OCI-LY7 (cell line): Measurements from ENCODE around the gene FGFBP3. TPM values are rescaled to one million over a fixed set of nuclear protein-coding genes. Genes with fewer than 3 reads are reported as not detected.

ENCODE experiments used
- BruUV-seq: library from RNA; stranded (reverse); fragments of 400-500 nt; replicated peaks from 2 replicates; lab custom pipeline; 2021; lab: Mats Ljungman, UMichigan
- CTCF ChIA-PET: fragments of 300-600 bp; sonication (Branson Sonifier 250); formaldehyde crosslinking; loops from one replicate; lab custom pipeline; 2022; ENCODE audit warnings: antibody characterized with exemption; ENCODE audit not compliant: unreplicated experiment; lab: Charles Lee
- POLR2A ChIA-PET: fragments of 300-600 bp; sonication (Branson Sonifier 250); formaldehyde crosslinking; loops from one replicate; lab custom pipeline; 2022; ENCODE audit warnings: antibody characterized with exemption; lab: Charles Lee
- DNase-seq: peaks from one replicate; pipeline ENCODE4 v3.0.0-alpha.2; 2015; ENCODE audit warnings: low spot score
- H2AFZ ChIP-seq: fragments of 200-600 bp; sonication (generic), shearing (Covaris generic); 2 replicates; pipeline ENCODE4 v1.6.1; 2014; ENCODE audit warnings: mild to moderate bottlenecking, antibody characterized with exemption, low read length, moderate library complexity
- H3K27ac ChIP-seq: fragments of 200-600 bp; sonication (generic); 2 replicates; pipeline ENCODE4 v1.5.1; 2014; ENCODE audit warnings: mixed run types, low read depth, mild to moderate bottlenecking, moderate library complexity, low read length, inconsistent platforms; ENCODE audit not compliant: poor library complexity, severe bottlenecking
- H3K36me3 ChIP-seq: fragments of 200-600 bp; sonication (generic); 2 replicates; pipeline ENCODE4 v1.6.1; 2014; ENCODE audit warnings: mild to moderate bottlenecking, antibody characterized with exemption, low read length, moderate library complexity, mixed read lengths; ENCODE audit not compliant: insufficient read depth
- H3K4me1 ChIP-seq: fragments of 200-600 bp; sonication (generic); 2 replicates; pipeline ENCODE4 v1.5.1; 2014; ENCODE audit warnings: mild to moderate bottlenecking, low read length; ENCODE audit not compliant: insufficient read depth, poor library complexity, severe bottlenecking
- H3K4me2 ChIP-seq: fragments of 200-600 bp; sonication (generic); 2 replicates; pipeline ENCODE4 v1.6.1; 2014; ENCODE audit warnings: mild to moderate bottlenecking, low read length
- H3K4me3 ChIP-seq: fragments of 200-600 bp; sonication (generic); 2 replicates; pipeline ENCODE4 v1.5.1; 2014; ENCODE audit warnings: mild to moderate bottlenecking, low read depth, low read length; ENCODE audit not compliant: poor library complexity, severe bottlenecking
- H3K79me2 ChIP-seq: fragments of 200-600 bp; sonication (generic); 2 replicates; pipeline ENCODE4 v1.6.1; 2016; ENCODE audit warnings: low read depth, mild to moderate bottlenecking, low read length, moderate library complexity, mixed read lengths; ENCODE audit not compliant: insufficient read depth
- H3K9me2 ChIP-seq: fragments of 200-600 bp; sonication (generic); 2 replicates; pipeline ENCODE4 v1.6.1; 2016; ENCODE audit warnings: mild to moderate bottlenecking, low read length, mixed read lengths; ENCODE audit not compliant: insufficient read depth
- H3K9me3 ChIP-seq: fragments of 200-600 bp; sonication (generic); 2 replicates; pipeline ENCODE4 v1.6.1; 2014; ENCODE audit warnings: mild to moderate bottlenecking, mixed run types, low read length, mixed read lengths
- H4K20me1 ChIP-seq: fragments of 200-600 bp; sonication (generic); 2 replicates; pipeline ENCODE4 v1.6.1; 2014; ENCODE audit warnings: mild to moderate bottlenecking, antibody characterized with exemption, low read length, moderate library complexity, mixed read lengths; ENCODE audit not compliant: insufficient read depth
- EZH2phosphoT487 ChIP-seq: fragments of 200-600 bp; sonication (generic); IDR thresholded peaks from 2 replicates; pipeline ENCODE4 v1.6.1; 2018; ENCODE audit warnings: low read depth, borderline replicate concordance, mild to moderate bottlenecking, mixed run types, antibody characterized with exemption, low read length, moderate library complexity, mixed read lengths
- intact Hi-C: fragments of 100-400 bp; cut with micrococcal nuclease; formaldehyde crosslinking; loops from one replicate; pipeline ENCODE4 v1.10.0; 2022; ENCODE audit not compliant: unreplicated experiment
- total RNA-seq, 2 experiments: library from RNA; depleted of rRNA in 1 of 2; stranded (reverse); fragments of >200 nt in 1 of 2; shearing (Covaris generic) in 1 of 2; gene quantifications; 2 replicates each; pipeline ENCODE4 v1.2.3, GENCODE V29; 2014 to 2022
- TF ChIP-seq, protein P1 (sequence below): fragments of 200-600 bp; sonication (generic); conservative IDR thresholded peaks from 2 replicates; pipeline ENCODE4 v1.5.1; 2014; ENCODE audit warnings: mild to moderate bottlenecking, antibody characterized with exemption, low read length, moderate library complexity, mixed read lengths

The FGFBP3 gene
- total RNA-seq, 2 experiments from 2014 or later, result 1.1 to 2.7 TPM

- no peak overlapping the region for H3K4me2 ChIP-seq
- no peaks in the 10 kb centered on the region for H3K4me1 ChIP-seq
- POLR2A ChIA-PET, result interaction anchor here (0.6 to 1.5 kb wide), 5 partner anchors 13 to 261 kb away, joined by 3 to 5 read pairs (median 3); partner anchors contain the start of gene BTAF1
- intact Hi-C loops, result no loop called here
- CTCF ChIA-PET, result no interaction called here
- H2AFZ ChIP-seq, result no peak overlapping the region
- no peaks in the 10 kb centered on the region for H3K9me3 ChIP-seq
- peaks cover 96% of the 10 kb centered on the region for H3K79me2 ChIP-seq
- H3K27ac ChIP-seq, result no peak overlapping the region
- H3K4me3 ChIP-seq, result no peak overlapping the region
- no peaks in the 10 kb centered on the region for H3K9me2 ChIP-seq
- no TSS peak for BruUV-seq
- peaks cover 6% of the 10 kb centered on the region for H4K20me1 ChIP-seq
- H3K36me3 ChIP-seq, result peaks cover 99% of the 10 kb centered on the region
- no peak for TF ChIP-seq EZH2phosphoT487
- TF ChIP-seq, protein P1, sequence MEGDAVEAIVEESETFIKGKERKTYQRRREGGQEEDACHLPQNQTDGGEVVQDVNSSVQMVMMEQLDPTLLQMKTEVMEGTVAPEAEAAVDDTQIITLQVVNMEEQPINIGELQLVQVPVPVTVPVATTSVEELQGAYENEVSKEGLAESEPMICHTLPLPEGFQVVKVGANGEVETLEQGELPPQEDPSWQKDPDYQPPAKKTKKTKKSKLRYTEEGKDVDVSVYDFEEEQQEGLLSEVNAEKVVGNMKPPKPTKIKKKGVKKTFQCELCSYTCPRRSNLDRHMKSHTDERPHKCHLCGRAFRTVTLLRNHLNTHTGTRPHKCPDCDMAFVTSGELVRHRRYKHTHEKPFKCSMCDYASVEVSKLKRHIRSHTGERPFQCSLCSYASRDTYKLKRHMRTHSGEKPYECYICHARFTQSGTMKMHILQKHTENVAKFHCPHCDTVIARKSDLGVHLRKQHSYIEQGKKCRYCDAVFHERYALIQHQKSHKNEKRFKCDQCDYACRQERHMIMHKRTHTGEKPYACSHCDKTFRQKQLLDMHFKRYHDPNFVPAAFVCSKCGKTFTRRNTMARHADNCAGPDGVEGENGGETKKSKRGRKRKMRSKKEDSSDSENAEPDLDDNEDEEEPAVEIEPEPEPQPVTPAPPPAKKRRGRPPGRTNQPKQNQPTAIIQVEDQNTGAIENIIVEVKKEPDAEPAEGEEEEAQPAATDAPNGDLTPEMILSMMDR, result no peak
- no peak for DNase-seq
These were observed 26.6 kb upstream of the FGFBP3 start for GRCh38 chr10:91935886-91936285.

DNA sequence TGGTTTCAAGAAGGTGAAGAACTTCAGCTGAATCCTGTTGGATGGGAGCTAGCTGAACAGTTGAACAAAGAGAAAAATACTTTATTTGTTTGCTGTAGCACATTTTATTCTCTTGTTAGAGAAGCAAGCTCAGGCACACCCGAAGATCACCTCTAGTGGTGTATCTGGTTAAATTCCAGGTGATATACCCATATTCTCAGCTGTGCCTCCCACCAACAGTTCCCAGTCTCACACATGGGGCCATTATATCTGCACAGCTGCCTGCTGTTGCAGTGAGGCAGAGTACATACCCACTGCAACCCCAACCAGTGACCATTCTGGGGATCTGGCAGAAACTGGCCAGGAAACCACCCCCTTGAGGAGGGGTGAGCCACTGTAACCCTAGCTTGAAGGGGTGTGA, 23.5 kb upstream of the FGFBP3 start:
- intact Hi-C loops, result no loop called here
- ChIA-PET POLR2A (interaction anchor here (0.6 to 1.9 kb wide), 2 partner anchors 9 to 493 kb away, joined by 4 to 6 read pairs; partner anchors contain the start of gene BTAF1), CTCF (no interaction called here)
- H3K79me2 ChIP-seq, result peaks cover 96% of the 10 kb centered on the region
- BruUV-seq, result no TSS peak
- no peak for DNase-seq
- H4K20me1 ChIP-seq, result peaks cover 15% of the 10 kb centered on the region
- H3K4me3 ChIP-seq, result no peak overlapping the region
- no peak overlapping the region for H3K4me2 ChIP-seq
- peaks cover 90% of the 10 kb centered on the region for H3K36me3 ChIP-seq
- H2AFZ ChIP-seq, result no peak overlapping the region
- H3K9me3 ChIP-seq, result no peaks in the 10 kb centered on the region
- no peaks in the 10 kb centered on the region for H3K4me1 ChIP-seq
- TF ChIP-seq EZH2phosphoT487, result no peak
- TF ChIP-seq, protein P1, result no peak
- H3K27ac ChIP-seq, result no peak overlapping the region
- H3K9me2 ChIP-seq, result no peaks in the 10 kb centered on the region

GRCh38 chr10:91931526-91932190, 22.4 kb upstream of the FGFBP3 start:
- H4K20me1 ChIP-seq, result peaks cover 16% of the 10 kb centered on the region
- POLR2A ChIA-PET, result interaction anchor here (0.7 to 1.3 kb wide), 2 partner anchors 9 to 12 kb away, joined by 3 to 4 read pairs; no protein-coding TSS in a partner anchor

More at GRCh38 chr10:91931526-91932190, 22.4 kb upstream of the FGFBP3 start:
- BruUV-seq, result no TSS peak
- intact Hi-C loops, result no loop called here
- no peak overlapping the region for H3K27ac ChIP-seq
- H3K36me3 ChIP-seq, result peaks cover 88% of the 10 kb centered on the region
- H3K4me1 ChIP-seq, result peaks cover under 1% of the 10 kb centered on the region
- CTCF ChIA-PET, result no interaction called here
- no peak for DNase-seq
- no peak overlapping the region for H3K4me3 ChIP-seq
- no peaks in the 10 kb centered on the region for H3K9me2 ChIP-seq
- peaks cover 98% of the 10 kb centered on the region for H3K79me2 ChIP-seq
- no peak overlapping the region for H2AFZ ChIP-seq
- TF ChIP-seq, protein P1, result no peak
- no peak for TF ChIP-seq EZH2phosphoT487
- H3K9me3 ChIP-seq, result no peaks in the 10 kb centered on the region
- no peak overlapping the region for H3K4me2 ChIP-seq
